HG03045 (cell line): ENCODE measurements around the gene PRSS8.

Experiments used
- ATAC-seq: cut with Tn5 transposase; IDR thresholded peaks from one replicate; pipeline ENCODE4 v1.9.1; 2021; ENCODE audit warnings: mild to moderate bottlenecking, moderate library complexity; ENCODE audit not compliant: unreplicated experiment

PRSS8 gene

GRCh38 chr16:31130336-31130891, 5.1 kb downstream of the PRSS8 start:
- no peak for ATAC-seq

DNA sequence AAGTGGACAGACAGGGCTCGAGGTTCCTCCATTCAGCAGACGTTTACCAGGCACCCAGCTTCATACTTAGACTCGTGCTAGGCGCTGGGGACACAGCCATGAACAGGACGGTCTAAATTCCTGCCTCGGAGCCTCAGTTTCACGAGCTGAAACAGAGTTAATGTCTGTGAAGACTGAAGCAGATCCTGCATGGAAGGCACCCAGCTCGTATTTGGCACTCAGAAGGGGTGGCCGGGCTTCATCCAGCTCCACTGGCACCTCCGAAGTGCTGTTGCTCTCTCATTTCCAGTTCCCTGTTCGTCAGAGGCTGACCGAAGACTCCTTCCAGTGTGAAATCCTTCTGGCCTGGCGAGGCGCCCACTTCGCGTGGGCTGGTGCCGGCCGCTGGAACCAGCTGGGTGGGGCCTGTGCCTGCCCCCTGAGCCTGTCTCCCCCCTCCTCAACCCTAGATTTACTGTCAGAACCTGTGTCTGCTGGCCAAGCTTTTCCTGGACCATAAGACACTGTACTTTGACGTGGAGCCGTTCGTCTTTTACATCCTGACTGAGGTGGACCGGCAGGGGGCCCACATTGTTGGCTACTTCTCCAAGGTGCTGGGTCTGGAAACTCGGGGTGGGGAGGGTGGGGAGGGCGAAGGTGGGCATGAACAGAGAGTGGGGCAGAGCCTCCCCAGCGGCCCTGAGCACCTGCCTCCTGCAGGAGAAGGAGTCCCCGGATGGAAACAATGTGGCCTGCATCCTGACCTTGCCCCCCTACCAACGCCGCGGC, 5.8 kb downstream of the PRSS8 start:
- no peak for ATAC-seq

DNA sequence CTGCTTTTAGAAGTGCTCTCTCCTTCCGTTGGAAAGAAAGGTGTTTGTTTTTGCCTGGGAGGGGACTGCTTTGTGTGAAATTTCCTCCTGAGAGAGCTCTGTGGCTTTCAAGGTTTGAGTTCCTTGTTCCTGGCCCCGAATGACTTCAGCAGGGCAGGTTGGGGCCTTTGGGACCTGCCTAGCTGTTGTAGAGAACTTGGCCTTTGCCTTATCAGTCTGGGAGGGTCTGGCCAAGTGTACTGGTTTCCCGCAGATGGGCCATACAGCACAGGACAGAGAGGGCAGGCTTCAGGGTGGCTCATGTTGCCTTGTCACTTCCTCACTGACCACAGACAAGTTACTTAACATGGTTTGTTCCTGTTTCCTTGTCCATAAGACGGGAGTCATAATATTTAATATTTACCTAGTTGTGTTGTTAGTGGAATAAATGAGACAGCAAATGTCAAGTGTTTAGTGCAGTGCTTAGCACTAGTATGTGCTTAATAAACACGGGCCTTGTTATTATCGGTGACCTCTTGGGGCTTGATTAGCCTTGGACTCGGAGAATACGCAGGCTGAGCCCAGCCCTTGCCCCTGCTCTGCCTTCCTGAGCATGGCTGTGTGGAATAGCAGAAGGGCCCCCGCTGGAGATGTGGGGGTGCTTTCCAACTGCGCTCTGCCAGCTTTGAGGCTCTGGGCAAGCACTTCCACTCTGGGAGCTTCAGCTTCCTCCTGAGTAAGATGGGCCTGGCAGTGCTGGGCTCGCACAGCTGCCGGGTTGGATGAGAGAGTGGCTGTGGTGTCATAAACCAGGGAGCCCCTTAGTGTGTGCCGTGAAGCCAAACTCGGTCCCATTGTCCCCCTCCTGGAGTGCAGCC, 6.6 kb downstream of the PRSS8 start:
- ATAC-seq, result no peak

DNA sequence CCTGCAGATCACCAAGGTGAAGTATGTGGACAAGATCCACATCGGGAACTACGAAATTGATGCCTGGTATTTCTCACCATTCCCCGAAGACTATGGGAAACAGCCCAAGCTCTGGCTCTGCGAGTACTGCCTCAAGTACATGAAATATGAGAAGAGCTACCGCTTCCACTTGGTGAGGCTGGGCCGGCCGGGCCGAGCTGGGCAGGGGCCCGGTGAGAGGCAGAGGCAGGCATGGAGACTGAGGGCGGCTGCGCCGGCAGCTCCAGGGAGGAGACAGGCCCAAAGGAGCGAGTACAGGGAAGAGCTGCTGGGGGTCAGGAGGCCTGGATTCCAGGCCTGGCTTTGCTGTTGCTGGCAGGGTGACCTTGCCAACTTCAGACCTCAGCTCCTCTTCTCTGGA, 8.3 kb downstream of the PRSS8 start:
- no peak for ATAC-seq

GRCh38 chr16:31125844-31126243, 9.7 kb downstream of the PRSS8 start:
- no peak for ATAC-seq

DNA sequence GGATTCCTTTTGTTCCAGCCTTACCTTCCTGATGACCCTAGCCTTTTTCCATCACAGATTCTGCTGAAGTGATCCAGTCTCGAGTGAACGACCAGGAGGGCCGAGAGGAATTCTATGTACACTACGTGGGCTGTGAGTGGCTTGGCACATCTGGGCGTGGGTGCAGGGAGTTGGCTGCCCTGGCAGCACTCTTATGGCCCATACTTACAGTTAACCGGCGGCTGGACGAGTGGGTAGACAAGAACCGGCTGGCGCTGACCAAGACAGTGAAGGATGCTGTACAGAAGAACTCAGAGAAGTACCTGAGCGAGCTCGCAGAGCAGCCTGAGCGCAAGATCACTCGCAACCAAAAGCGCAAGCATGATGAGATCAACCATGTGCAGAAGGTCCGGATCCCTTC, 15.4 kb downstream of the PRSS8 start:
- no peak for ATAC-seq

DNA sequence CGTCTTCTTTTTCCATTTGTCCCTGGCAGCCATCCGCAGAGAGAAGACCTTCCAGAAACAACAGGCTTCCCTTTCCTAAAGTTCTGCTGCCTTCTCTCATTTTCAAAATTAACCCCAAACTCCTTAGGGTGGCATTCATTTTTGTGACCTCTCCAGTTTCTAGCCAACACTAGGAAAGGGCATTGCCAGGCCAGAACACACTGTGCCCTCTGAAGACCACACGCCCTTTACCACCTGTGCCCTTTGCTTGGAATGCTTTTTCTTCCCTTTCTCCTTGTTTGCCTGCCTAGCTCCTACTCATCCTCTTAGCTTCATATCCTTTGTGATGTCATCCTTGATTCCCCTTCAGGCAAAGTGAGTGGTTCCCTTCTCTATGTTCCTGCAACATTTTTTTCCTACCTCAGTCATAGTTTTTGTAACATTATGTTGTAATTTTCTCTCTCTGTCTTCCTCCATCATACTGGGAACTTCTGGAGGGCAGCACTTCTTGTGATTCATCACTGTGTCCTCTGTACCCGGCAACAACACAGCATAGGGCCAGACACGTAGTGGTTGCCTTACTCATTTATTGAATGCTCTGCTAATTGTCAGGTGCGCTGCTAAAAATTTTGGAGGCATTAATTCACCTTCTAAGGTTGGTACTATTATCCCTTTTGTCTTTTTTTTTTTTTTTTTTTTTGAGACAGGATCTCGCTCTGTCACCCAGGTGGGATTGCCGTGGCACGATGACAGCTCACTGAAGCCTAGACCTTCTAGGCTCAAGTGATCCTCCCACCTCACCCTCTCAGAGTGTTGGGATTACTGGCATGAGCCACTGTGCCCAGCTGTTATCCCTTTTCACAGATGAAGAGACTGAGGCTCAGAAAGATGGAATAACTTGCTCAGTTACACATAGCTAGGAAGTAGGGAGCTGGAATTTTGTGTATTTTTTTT, 17.0 kb downstream of the PRSS8 start:
- ATAC-seq, result no peak

GRCh38 chr16:31117384-31118222, 17.9 kb downstream of the PRSS8 start, which contains the start of gene KAT8:
KAT8 (plus strand) TSS chr16:31117664; CDS start chr16:31117682, 18 bp downstream.
- ATAC-seq, result peak; percentile 89

DNA sequence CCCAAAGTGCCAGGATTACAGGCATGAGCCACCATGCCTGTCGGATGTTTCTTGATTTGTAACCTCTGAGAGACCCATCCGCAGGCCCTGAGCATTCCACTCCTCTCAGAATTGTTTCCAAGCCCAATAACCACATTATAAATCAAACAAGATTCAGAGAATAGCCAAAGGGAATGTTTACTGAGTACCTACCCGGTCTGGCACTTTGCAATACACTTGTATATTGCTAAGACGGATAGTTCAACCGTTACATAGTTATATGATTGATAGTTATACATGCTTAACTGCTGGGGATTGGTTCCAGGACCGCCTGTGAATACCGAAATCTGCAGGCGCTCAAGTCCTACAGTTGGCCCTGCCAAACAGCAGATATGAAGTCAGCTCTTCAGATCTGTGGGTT, 21.1 kb downstream of the PRSS8 start:
- ATAC-seq, result no peak

- no peak for ATAC-seq
These were observed 22.1 kb downstream of the PRSS8 start for GRCh38 chr16:31113121-31114120.

DNA sequence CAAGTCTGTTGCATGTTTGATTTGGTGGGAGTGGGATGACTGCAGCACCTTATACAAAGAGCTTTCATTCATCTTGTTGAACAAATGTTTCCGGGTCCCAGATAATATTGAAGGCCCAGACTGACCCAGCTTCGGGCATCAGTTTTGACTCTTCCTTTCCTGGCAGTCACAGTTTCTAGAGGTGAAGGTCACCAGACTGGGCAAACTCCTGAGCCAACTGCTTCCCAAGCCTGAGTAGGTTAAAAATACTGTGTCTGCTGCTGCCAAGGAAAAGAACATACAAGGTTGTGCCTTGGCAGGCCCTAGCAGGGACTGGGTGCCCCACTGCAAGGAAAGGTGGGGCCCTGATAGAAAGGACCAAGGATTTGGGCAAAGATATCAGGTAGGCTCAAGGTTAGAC, 22.8 kb downstream of the PRSS8 start:
- no peak for ATAC-seq

DNA sequence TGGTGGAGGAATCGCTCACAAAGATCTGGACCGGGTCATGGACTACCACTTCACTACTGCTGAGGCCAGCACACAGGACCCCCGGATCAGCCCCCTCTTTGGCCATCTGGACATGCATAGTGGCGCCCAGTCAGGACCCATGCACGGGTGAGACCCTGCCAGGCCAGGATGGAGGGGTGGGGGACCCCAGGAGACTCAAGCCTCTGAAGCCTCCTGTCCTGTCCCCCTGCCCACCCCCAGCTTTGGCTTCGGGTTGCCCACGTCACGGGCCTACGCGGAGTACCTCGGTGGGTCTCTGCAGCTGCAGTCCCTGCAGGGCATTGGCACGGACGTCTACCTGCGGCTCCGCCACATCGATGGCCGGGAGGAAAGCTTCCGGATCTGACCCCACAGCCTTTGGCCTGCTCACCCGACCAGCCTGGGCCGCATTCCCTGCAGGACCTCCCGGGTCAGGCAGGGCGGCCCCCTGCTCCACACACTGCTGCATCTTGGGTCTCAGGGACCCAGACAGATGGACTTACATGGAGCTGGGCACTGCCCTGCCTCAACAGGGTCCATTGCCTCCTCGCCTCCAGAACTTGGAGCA, 23.6 kb downstream of the PRSS8 start:
- no peak for ATAC-seq

DNA sequence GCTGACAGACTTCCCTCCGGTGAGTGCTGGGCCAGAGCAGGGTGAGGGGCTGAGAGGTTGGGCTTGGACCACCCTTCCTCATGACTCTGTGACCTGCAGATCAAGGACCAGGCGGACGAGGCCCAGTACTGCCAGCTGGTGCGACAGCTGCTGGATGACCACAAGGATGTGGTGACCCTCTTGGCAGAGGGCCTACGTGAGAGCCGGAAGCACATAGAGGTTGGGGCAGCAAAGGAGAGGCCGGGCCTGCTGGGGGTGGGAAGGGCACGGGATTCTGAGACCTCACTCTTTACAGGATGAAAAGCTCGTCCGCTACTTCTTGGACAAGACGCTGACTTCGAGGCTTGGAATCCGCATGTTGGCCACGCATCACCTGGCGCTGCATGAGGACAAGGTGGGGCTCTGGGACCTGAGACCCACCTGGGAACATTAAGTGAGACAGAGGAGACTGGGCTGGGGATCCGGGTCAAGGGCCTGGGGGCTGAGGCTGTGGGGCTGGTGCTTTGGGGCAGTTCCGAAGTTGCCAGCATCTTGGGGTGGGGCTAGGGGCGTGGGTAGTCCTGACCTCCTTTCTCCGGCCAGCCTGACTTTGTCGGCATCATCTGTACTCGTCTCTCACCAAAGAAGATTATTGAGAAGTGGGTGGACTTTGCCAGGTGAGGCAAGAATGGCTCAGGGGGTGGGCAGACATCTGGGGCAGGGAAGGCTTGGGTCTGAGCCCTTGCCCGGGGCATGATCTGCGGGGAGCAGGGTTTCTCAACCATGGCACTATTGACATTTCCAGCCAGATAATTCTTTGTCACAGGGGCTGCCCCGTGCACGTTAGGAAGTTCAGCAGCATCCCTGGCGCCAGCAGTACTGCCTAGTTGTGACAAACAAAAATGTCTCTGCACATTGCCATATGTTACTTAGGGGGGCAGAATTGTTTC, 25.2 kb downstream of the PRSS8 start:
- ATAC-seq, result no peak

DNA sequence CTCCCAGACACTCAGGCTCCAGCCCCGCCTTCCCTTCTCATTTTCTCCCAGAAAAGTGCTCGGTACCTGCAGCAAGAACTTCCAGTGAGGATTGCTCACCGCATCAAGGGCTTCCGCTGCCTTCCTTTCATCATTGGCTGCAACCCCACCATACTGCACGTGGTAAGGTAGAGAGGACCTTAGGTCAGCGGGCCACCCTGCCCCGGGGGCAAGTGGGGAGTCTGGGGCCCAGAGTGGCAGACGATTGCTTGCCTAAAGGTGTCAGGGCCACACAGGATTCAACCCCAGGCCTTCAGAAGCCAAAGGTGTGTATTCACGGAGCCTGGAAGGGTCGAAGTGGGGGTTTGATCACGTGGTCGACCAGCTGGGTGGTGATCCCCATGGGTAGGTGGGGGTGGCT, 25.9 kb downstream of the PRSS8 start:
- ATAC-seq, result no peak

GRCh38 chr16:31108794-31109558, 26.6 kb downstream of the PRSS8 start:
- no peak for ATAC-seq

GRCh38 chr16:31108035-31108793, 27.3 kb downstream of the PRSS8 start, which contains the start of gene BCKDK:
BCKDK (plus strand) TSS chr16:31108386; CDS start chr16:31109224, 838 bp downstream.
- peak; percentile 72 for ATAC-seq
